Measurements from ENCODE around the gene LMLN.
"Not testable (repeated sequence)": the region's sequence is repeated elsewhere in the genome, so short reads cannot be mapped to it uniquely, and the experiment has no call there.

Gene LMLN

DNA sequence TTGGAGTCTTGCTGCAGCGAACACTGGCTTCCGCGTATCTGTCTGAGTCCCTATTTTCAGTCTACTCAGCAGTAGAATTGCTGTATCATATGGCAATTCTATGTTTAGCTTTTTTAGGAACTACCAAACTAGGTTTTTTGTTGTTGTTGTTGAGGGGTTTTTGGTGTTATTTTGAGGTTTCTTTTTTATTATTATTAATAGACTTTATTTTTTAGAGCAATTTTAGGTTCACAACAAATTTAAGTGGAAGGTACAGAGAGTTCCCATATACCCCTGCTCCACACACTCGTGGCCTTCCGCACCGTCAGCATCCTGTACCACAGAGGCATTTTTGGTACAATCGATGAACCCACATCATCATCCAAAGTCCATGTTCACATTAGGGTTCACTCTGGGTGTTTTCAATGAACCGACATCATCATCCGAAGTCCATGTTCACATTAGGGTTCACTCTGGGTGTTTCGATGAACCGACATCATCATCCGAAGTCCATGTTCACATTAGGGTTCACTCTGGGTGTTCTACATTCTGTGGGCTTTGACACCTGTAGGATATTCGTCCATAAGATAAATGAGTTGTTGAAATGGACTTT lies 67.9 kb downstream of the LMLN start:
- no peak for DNase-seq

DNA sequence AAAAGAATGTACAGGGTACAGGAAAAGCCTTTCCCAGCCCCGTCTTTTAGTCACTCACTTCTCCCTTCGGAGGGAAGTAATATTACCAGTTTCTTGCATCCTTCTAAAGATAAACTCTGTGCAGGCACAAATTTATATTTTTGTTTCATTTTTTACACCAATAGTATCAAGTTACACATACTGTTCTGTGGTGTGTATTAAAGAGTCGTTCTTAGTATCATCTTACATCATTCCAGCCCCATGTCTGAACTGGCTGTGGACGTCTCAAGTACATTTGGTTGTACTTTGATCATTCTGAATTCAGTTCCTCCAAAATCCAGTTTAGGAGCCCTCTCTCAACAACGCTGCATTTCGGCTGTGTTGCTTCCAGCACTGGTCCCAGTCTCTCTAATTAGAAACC lies 68.7 kb downstream of the LMLN start:
- DNase-seq = no peak

DNA sequence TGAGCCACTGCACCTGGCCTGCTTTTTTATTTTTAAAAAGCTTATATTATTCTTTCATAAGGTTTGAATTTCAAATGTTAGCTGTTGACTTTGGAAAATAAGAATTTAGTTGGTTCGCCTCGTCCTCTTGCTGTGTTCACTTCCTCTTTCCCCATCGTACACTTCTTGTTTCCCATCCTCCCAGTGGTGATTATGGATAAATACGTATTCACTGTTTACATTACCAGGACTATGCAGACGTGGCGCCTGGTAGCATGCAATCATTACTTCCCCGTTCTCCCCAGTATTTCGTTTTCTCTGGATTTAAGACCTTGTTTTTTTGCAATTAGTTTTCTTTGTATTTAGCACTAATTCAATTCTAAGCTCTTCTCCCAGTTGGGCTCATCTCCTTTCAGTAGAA lies 70.1 kb downstream of the LMLN start:
- peak; percentile 58 to 73 (median 60) for DNase-seq

DNA sequence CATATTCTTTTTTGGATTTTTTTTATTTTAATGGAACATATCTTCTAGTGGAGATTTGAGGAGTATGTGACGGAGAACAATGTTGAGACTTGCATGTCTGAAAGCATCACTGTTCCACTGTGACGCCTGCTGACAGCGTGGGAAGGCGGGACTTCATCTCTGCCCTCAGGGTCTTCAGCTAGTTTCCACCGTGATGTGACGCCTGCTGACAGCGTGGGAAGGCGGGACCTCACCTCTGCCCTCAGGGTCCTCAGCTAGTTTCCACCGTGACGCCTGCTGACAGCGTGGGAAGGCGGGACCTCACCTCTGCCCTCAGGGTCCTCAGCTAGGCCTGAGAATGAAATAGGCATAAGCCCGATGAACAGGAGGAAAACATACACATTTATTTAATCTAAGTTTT lies 70.7 kb downstream of the LMLN start:
- DNase-seq = no peak

DNA sequence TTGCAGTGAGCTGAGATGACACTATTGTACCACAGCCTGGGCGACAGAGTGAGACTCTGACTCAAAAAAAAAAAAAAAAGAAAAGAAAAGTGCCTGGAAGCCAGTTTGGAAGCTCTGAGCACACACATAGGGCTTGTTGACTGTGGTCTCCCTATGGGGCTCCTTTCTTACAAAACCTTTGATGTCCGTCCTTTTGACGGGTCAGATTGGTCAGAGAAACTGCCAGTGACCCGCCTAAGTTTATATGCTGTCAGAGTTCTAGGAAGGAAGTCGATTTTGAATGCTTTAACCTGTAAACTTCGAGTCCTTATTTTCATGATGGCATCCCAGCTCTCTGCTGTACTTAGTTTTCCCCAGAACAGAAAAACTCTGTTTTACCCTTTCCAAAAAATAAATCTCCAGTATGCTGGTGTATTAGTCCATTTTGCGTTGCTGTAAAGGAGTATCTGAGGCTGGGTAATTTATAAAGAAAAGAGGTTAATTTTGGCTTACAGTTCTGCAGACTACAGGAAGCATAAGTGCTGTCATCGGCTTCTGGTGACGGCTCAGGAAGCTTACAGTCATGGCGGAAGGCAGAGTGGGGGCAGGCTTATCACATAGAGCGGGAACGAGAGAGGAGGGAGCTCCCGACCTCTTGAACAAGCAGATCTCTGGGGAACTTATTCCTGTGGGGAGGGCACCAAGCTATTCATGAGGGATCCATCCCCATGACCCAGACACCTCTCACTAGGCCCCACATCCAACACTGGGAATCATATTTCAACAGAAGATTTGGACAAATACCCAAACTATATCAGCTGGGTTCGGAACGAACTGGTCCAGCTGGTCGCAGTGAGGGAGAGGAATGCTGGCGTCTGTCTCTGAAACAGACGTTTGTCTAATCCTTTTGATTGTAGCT lies 72.3 kb downstream of the LMLN start:
- peak in 2 of 3 donors; percentile 35 to 36 for DNase-seq

DNA sequence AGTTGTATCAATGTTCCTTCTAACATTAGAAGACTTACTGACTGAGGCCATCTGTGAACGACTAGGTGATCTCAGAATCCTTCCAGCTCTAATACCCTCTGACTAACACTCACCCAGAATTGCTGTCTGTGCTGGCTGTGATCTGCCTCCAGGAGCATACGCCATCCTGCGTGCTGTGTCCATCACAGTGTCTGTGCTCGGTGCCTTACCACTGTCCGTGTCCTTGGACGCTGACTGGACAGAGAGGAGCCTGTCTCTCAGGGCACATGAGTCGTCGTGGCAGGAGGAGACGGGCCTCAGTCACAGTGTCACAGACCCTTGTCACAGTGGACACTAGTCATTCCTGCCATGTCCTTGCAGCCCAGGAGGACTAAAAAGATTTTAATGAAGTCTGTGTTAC lies 83.1 kb downstream of the LMLN start:
- DNase-seq = no peak

DNA sequence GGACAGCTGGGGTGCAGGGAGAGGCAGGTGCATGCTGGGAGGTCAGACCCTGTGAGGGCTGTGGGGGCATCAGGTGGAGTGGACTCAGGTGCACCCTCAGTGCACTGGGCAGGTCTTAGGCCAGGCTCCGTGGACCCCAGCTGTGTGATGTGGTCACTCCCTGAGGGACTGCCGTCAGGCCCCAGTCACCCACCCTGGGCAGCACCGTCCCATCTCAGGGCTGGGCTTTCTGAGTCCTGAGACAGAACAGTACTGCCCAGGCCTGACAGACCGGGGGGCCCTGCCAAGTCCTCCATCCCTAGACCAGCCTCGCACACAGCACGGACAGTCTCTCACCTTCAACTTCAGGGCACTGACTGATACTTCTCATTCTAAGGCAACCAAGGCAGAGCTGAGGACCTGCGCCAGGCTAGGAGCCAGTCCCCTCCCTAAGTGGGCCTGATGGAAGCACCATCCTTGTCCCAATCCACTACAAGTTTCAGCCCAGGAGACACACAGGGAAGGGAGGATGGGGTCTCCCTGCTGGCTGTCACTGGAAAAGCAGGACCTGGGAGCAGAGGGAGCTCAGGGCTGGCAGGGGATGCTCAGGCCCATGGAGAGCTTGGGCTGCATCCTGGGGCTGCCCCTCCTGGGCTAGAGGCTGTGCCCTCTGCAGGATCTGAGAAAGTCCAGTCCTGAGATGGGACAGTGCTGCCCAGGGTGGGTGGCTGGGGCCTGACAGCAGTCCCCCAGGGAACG lies 86.3 kb downstream of the LMLN start:
- no peak for DNase-seq

DNA sequence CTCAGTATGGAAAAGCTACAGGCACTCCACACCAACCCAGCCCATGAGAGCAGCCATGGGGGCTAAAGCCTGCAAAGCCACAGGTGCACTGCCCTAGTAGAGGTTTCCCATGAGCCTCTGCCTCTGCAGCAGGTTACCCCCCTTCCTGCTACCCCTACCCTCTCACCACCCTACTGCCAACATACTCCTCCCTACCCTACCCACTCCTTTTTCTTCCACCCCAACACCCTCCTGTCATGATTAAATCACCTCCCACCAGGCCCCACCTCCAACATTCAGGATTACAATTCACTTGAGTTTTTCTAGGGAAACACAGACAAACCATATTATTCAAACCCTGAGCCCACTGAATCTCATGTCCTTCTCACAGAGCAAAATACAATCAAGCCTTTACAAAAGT lies 88.4 kb downstream of the LMLN start:
- no peak for DNase-seq

DNA sequence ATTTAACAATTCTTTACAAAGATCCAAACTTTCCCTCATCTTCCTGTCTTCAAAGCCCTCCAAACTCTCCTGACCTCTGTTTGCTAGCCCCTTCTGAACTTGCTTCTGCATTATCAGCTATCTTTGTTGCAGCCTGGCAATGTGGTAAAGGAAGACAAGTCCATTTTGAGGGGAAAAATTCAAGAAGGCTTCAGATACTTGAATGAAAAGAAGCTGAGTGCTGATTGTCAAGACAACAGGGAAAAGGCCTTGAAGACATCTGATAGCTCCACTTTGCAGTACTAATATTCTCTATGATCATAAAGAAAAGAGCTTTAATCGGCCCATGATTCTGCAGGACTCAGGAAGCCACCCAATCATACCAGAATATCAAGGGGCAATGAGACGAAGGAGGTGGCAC lies 91.8 kb downstream of the LMLN start:
- no peak for DNase-seq

DNA sequence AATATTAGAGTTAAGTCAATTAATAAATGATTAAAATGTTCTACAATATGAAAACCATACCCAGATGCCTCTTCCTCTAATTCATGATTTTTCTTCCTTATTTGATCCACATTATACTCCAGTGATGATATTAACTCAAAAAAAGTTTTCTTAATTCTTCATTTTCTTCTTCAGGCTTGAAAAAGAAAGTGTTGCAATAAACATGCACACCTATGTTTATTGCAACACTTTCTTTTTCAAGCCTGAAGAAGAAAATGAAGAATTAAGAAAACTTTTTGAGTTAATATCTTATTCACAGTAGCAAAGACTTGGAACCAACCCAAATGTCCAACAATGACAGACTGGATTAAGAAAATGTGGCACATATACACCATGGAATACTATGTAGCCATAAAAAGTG lies 93.4 kb downstream of the LMLN start:
- DNase-seq = not testable (repeated sequence)

DNA sequence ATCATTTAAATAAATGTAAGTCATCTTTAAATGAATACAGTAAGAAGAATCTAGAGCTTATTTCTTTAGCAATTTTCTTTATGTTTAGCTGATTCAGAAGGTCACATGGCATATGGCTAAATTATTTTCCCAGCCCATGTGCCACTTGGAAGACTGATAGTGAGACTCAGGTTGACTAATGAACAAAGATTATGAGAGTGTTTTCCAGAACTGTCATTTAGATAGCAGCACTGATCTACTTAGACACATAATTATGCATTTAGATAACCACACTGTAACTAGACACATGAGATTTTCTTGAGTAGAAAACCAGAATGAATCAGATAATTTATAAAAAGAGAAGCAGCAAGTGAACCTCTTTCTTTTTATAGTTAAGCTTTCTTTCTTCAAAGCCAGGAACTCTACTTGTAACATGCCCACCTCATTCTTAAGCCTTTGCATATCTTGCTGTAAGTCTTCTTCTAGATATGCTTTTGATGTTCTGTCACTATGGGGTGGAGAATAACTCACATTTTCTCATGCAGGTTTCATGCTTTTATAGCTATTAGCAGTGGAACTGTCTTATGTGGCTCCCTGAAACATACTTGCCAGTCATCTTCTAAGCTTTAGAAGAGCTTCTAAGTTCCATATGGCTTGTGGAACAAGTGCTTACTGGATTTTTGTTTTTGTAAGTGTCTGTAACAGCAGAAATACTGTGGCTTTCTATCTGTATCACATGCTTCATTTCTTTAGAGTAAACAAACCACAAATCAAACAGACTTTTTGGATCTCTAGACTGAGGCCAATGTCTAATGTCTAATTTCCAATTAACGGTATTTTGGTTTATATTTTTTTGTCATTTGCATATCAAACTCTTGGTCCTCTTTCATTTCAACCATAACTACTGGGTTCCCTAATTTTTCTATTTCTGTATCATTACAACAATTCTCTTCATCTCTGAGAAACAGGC lies 101.4 kb downstream of the LMLN start:
- DNase-seq = no peak

DNA sequence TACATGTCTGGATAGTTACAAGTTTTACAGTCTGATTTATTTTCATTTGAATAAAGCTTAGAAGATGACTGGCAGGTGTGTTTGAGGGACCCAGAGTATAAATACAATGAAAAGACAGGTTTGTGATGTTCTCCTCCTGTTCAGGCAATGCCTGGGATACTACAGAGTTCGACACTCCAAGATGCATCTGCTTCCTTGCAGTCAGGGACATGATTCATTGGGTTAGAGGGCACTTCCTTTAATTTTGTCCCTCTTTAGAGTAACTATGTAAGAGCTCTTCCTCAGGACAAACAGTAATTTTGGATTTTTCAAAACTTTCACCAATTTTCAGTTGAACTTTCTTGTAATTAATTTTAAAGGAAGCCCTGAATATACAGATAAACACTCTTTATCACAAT lies 102.0 kb downstream of the LMLN start:
- DNase-seq = peak; percentile 19 to 38 (median 29)

DNA sequence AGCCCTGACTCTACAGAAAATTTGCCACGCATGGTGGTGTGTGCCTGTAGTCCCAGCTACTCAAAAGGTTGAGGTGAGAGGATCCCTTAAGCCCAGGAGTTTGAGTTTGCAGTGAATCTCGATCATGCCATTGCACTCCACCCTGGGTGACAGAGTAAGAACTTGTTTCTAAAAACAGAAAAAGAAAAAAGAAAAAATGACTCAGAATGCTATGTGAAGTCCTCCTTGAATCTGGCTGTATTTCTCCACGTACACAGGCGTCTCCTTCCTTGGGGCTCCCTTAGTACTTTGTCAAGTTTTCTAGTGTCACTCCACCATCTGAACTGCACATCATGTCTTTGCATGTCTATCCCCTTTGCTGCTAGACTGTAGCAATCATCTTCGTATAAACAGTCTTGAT lies 104.4 kb downstream of the LMLN start:
- DNase-seq = no peak

DNA sequence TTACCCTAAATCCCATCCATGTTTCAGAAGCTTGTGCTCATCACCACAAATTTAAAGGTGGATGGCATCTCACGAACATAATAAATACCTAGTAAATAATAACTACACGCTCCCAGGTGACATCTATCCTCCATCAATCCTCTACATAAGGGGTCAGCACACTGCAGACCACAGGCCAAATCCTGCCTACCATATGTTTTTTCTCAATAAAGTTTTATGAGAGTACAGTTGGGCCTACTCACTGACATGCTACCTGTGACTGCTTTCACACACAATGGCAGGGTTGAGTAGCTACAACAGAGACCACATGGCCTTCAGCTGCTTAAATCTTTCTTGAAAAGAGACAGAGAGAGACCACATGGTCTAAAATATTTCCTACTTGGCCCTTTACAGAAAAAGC lies 105.9 kb downstream of the LMLN start:
- DNase-seq = no peak

DNA sequence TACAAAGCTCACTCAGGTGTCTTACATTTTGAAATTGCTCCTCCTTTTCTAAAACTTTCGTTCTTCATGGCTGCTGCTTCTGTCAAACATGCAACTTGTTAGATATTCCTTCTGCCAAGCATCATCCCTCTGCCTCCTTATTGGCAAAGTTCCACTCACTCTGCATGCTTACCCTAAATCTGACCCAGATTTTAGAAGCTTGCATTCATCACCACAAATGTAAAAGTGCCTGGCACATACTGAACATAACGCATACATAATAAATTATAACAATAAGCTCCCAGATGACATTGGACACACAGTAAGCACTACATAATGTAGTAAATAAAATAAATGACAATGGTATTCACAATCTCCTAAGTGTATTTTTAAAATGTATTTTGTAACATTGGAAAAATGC lies 107.4 kb downstream of the LMLN start:
- DNase-seq = no peak

DNA sequence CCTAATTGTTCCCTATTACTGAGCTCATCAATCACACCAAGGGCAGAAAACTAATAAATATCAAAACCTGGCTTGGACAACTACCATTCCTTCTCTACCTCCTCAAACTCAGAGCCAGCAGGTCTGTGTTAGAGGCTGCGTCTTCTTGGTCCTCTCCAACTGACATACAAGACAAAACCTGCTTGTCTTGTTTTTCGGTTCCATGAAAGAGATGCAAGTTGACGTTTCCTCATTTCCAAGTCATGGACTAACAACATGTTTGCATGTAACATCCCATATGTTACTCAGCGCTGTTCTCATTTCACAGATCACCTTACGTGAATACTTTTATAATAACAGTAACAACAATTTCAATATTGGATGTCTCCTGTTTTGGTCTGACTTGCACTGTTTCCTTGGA lies 110.9 kb downstream of the LMLN start:
- no peak for DNase-seq

DNA sequence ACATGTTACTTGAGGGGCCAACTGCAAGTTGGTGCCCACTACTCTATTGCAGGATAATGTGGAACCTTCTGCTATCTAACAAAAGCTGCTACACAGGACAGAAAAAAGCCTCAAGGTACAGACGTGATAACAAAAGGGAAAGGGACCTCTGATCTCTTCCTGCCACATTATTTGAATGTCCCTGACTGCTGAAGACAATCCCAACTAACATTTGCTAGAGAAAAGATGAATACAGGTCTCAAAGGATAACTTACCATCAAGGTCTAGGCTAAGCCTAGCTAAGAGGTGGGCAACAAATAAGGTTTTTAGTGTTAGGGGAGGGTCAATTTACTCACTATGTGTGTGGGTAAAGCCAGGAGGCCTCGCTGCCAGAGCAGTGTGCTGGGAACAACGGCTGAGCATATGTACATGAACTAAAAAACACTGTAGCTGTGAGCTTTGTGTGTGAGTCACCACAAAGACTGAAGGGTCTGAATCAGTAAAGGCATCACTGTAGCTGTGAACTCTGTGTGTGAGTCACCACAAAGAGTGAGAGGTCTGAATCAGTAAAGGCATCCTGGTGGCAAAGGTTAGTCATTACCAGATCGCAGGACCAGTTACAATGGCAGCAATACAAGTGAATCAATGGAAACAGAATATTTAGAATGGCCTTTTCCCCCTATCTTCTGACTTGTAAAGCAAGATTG lies 111.7 kb downstream of the LMLN start:
- DNase-seq = peak; percentile 68 to 86 (median 82)

DNA sequence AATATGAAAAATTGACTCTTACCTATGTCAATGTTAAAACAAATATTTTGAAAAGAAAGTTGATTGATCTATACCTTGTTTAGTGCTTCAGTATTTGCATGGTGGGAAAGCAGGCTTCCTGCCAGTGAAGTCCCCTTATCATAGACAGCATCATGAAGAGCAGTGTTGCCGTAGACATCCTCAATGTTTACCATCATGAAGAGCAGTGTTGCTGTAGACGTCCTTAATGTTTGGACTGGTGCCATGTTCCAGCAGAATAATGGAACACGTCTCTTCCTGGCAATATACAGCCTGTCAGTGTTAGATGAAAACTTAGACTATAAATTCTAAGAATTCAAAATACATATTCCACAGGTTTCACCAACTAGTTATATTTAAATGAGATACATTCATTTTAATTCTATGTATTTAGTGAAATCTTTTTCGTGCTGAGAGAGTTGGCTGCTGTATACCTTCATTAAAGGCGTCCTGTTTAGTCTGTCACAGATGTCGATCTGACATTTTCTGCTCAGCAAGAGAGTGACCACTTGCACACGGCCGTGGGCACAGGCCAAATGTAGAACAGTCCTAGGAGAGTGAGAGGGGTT lies 116.8 kb downstream of the LMLN start:
- DNase-seq = no peak

DNA sequence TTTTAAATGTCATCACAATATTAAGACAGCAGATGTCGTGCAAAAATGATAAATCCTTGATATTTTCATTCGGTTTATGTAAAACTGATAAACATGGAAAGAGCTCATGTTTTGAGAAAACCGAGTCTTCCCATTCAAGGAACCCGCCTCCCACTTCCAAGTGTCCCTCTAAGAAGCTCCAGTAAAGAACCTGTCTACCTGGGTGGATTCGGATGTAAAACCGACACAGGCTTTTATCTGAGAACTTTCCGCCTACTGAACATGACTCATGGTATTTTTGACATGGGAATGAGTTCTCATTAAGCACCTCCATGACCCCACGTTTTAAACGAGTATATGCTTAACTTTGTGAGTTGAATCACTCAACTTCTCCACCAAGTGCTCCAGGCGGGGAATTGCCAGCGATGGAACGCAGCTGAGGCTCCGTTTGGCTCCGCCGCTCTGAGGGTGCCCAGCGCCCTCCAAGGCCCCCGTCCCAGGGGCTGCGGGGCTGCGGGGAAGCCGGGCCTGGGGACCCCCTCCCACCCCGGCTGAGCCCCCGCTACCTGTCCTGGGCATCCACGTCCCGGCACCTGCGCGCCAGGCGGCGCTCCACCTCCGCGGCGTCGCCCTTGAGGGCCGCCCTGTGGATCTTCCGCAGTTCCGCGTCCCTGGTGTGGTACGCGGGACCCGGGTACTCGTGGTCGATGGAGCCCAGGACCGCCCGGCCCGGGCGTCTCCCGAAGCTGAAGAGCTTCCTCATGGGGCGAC lies 119.9 kb downstream of the LMLN start:
- DNase-seq = peak; percentile 49 to 63 (median 53)

DNA sequence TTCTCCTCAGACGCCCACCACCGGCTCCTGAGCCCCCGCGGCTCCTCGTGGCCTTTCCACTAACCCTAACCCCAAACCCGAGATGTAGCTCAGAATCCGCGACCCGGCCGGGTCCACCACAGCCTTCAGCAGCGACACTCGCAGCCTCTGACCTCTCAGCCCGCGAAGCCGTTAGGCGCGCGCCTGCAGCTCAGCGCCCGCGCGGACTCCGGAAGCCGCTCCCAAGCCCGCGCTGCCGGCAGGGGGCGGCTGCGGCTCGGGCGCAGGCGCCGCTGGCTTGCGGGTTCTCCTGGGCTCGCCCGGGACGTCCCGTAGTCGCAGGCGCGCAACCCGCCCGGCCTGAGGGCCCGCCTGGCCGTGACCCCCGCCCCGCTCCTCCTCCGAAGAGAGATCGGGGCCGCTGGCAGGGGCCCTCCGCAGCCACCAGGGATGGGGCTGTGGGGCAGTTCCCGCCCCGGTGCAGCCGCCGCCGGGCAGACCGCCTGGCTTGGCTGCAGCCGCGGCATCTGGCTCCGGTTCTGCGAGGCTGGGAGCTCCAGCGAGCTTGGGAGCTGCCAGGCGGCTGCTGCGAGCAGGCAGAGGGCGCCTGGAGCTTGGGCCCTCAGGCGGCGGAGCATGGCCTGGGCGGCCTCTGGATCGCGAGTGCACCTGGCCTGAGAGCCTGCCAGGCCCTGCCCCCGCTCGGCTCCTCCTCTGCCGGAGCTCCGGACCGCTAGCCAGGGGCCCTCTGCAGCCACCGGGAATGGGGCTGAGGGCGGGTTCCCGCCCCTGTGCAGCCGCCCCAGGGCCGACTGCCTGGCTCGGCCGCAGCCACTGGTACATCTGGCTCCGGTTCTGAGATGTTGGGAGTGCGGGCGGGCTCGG lies 120.7 kb downstream of the LMLN start:
- peak; percentile 87 to 97 (median 95) for DNase-seq
